Activated CD4-positive, alpha-beta T cell treated with anti-CD3 and anti-CD28 coated beads, Interleukin-2, amount 10 ng/mL, durations not matched to agents 24 days and 14 days (primary cell): ENCODE measurements around the gene CNTN4. TPM values are rescaled to one million over a fixed set of nuclear protein-coding genes. Genes with fewer than 3 reads are reported as not detected.

Experiments
- DNase-seq: peaks from one replicate; pipeline ENCODE4 v3.0.0; 2022
- H3K27ac Mint-ChIP-seq: one replicate; pipeline ENCODE4 v1.8.0; 2022; ENCODE audit warnings: mild to moderate bottlenecking, mixed read lengths
- H3K27me3 Mint-ChIP-seq: one replicate; pipeline ENCODE4 v1.8.0; 2022; ENCODE audit warnings: mixed read lengths
- H3K36me3 Mint-ChIP-seq: one replicate; pipeline ENCODE4 v1.8.0; 2022; ENCODE audit warnings: low read depth, mild to moderate bottlenecking, mixed read lengths
- H3K4me1 Mint-ChIP-seq: one replicate; pipeline ENCODE4 v1.8.0; 2021; ENCODE audit warnings: mixed read lengths
- H3K4me3 Mint-ChIP-seq: one replicate; pipeline ENCODE4 v1.8.0; 2022; ENCODE audit warnings: mild to moderate bottlenecking, moderate library complexity, mixed read lengths
- H3K9me3 Mint-ChIP-seq: one replicate; pipeline ENCODE4 v1.8.0; 2021; ENCODE audit warnings: mixed read lengths
- intact Hi-C: fragments of 100-400 bp; cut with micrococcal nuclease; formaldehyde crosslinking; loops from one replicate; pipeline ENCODE4 v1.15.1; 2023
- total RNA-seq: library from RNA; stranded (reverse); gene quantifications from 2 replicates; pipeline ENCODE4 v1.2.3, GENCODE V29; 2022

Gene CNTN4
- total RNA-seq, 1 donor from 2014 or later: not detected

DNA sequence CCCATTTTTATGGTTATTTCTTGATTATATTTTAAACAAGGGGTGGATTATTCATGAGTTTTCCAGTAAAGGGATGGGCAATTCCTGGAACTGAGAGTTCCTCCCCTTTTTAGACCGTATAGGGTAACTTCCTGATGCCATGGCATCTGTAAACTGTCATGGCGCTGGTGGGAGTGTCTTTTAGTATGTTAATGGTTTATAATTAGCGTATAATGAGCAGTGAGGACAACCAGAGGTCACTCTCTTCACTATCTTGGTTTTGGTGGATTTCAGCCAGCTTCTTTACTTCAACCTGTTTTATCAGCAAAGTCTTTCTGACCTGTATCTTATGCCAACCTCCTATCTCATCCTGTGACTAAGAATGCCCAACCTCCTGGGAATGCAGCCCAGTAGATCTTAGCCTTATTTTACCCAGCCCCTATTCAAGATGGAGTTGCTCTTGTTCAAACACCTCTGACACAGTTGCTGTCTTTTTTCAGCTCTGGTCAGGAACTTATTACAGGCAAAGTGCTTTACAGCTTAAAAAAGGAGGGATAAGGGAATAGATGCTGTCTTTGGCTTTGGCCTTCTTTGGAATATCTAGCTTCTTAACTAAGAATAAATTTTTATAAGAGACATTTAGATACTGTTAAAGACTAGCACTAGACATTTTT is 257.8 kb downstream of the CNTN4 start:
- Mint-ChIP-seq H3K36me3 (no peaks in the 10 kb centered on the region), H3K4me1 (no peaks in the 10 kb centered on the region), H3K27ac (no peak overlapping the region), H3K4me3 (no peak overlapping the region), H3K9me3 (no peaks in the 10 kb centered on the region), H3K27me3 (no peaks in the 10 kb centered on the region)
- intact Hi-C loops: no loop called here
- no peak for DNase-seq

GRCh38 chr3:2360815-2361214 is 262.1 kb downstream of the CNTN4 start:
- DNase-seq: no peak
- intact Hi-C loops: no loop called here
- no peak overlapping the region for H3K27ac Mint-ChIP-seq
- H3K4me1 Mint-ChIP-seq: no peaks in the 10 kb centered on the region
- no peaks in the 10 kb centered on the region for H3K36me3 Mint-ChIP-seq
- no peaks in the 10 kb centered on the region for H3K9me3 Mint-ChIP-seq
- H3K4me3 Mint-ChIP-seq: no peak overlapping the region
- H3K27me3 Mint-ChIP-seq: no peaks in the 10 kb centered on the region

GRCh38 chr3:2362122-2362521 is 263.5 kb downstream of the CNTN4 start:
- Mint-ChIP-seq H3K4me3 (no peak overlapping the region), H3K27ac (no peak overlapping the region), H3K9me3 (no peaks in the 10 kb centered on the region), H3K4me1 (no peaks in the 10 kb centered on the region), H3K27me3 (no peaks in the 10 kb centered on the region), H3K36me3 (no peaks in the 10 kb centered on the region)
- intact Hi-C loops: no loop called here
- no peak for DNase-seq

GRCh38 chr3:2363854-2364253 is 265.2 kb downstream of the CNTN4 start:
- H3K36me3 Mint-ChIP-seq: no peaks in the 10 kb centered on the region
- H3K4me1 Mint-ChIP-seq: no peaks in the 10 kb centered on the region
- no peaks in the 10 kb centered on the region for H3K27me3 Mint-ChIP-seq
- no peak overlapping the region for H3K4me3 Mint-ChIP-seq
- intact Hi-C loops: no loop called here
- no peaks in the 10 kb centered on the region for H3K9me3 Mint-ChIP-seq
- no peak overlapping the region for H3K27ac Mint-ChIP-seq
- no peak for DNase-seq

- Mint-ChIP-seq H3K4me1 (no peaks in the 10 kb centered on the region), H3K27me3 (no peaks in the 10 kb centered on the region), H3K9me3 (no peaks in the 10 kb centered on the region), H3K36me3 (no peaks in the 10 kb centered on the region), H3K27ac (no peak overlapping the region), H3K4me3 (no peak overlapping the region)
- intact Hi-C loops: no loop called here
- no peak for DNase-seq
Observed at GRCh38 chr3:2370317-2370716, 271.7 kb downstream of the CNTN4 start.

DNA sequence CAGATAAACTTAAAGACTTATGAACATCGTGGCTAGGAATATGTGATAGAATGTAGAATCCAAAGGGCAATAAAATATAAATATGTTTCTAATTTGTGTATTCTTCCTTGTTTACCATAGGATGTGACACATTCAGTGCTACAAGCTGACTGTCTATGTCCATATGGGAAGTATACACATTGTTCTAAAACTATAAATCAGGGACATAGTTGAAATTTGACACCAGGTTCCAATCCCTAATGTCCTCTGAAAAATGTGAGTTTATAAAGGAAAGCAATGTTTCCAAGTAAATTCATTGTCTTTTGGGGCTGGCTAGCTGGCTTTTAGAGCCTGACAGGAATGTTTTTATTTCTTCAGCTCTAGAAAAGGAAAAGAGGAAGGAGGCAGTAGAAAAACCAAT is 273.6 kb downstream of the CNTN4 start:
- Mint-ChIP-seq H3K4me1 (no peaks in the 10 kb centered on the region), H3K36me3 (no peaks in the 10 kb centered on the region), H3K4me3 (no peak overlapping the region), H3K27ac (no peak overlapping the region), H3K27me3 (no peaks in the 10 kb centered on the region), H3K9me3 (no peaks in the 10 kb centered on the region)
- intact Hi-C loops: no loop called here
- no peak for DNase-seq

DNA sequence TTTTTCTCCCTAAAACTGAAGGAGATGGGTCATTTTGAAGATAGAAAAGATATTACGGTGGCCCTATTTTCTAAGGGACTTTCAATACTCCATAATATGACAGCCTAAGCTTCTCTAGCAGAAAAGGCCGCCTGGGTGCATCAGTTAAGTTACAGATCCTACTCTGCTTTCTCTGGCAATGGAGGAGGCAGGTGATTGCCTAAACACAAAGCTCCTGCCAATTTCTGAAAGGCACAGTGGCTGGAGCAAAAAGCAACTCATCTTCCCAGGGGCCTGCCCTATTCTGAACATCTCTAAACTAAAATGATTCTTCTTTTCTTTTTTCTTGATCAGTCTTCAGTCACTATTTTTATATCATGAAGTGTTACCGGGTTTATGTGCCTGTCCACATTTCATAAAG is 276.7 kb downstream of the CNTN4 start:
- no peak overlapping the region for H3K27ac Mint-ChIP-seq
- no peak for DNase-seq
- no peak overlapping the region for H3K4me3 Mint-ChIP-seq
- H3K9me3 Mint-ChIP-seq: no peaks in the 10 kb centered on the region
- no peaks in the 10 kb centered on the region for H3K27me3 Mint-ChIP-seq
- H3K4me1 Mint-ChIP-seq: no peaks in the 10 kb centered on the region
- no peaks in the 10 kb centered on the region for H3K36me3 Mint-ChIP-seq
- intact Hi-C loops: no loop called here

GRCh38 chr3:2377281-2377680 is 278.6 kb downstream of the CNTN4 start:
- intact Hi-C loops: no loop called here
- H3K27ac Mint-ChIP-seq: no peak overlapping the region
- H3K36me3 Mint-ChIP-seq: no peaks in the 10 kb centered on the region
- H3K4me1 Mint-ChIP-seq: no peaks in the 10 kb centered on the region
- H3K27me3 Mint-ChIP-seq: no peaks in the 10 kb centered on the region
- H3K9me3 Mint-ChIP-seq: no peaks in the 10 kb centered on the region
- DNase-seq: no peak
- H3K4me3 Mint-ChIP-seq: no peak overlapping the region

DNA sequence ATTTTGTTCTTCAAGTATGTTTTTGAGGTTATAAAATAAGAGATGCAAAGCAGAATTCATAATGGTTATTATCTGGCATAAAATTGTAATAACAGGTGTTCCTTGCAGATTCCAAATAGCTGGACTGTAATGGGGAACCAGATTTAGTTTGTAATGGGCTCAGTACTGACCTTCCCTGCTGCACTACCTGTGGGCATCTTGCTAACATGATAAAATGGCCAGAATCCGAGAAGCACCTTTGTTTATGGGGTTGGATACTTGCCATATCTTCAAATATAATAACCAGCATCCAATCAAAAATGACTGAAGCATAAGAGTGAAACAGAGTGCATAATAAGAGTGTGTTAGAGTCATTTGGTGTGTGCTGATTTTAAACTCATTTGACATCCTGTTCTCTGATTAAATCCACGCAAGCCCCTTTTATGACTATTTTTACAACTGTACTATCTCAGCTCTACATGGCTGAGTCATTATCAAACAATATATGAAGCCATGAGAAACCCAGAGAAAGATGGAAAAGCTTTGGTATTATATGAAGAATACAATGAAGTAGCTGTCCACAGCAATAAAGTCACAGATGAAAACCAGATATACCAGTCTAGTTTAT is 292.4 kb downstream of the CNTN4 start:
- no peak for DNase-seq
- intact Hi-C loops: no loop called here
- Mint-ChIP-seq H3K36me3 (no peaks in the 10 kb centered on the region), H3K27ac (no peak overlapping the region), H3K4me3 (no peak overlapping the region), H3K27me3 (no peaks in the 10 kb centered on the region), H3K9me3 (no peaks in the 10 kb centered on the region), H3K4me1 (no peaks in the 10 kb centered on the region)

GRCh38 chr3:2391896-2392295 is 293.2 kb downstream of the CNTN4 start:
- H3K36me3 Mint-ChIP-seq: no peaks in the 10 kb centered on the region
- no peaks in the 10 kb centered on the region for H3K9me3 Mint-ChIP-seq
- no peaks in the 10 kb centered on the region for H3K27me3 Mint-ChIP-seq
- H3K4me1 Mint-ChIP-seq: no peaks in the 10 kb centered on the region
- DNase-seq: no peak
- no peak overlapping the region for H3K4me3 Mint-ChIP-seq
- intact Hi-C loops: no loop called here
- H3K27ac Mint-ChIP-seq: no peak overlapping the region

GRCh38 chr3:2392981-2393380 is 294.3 kb downstream of the CNTN4 start:
- intact Hi-C loops: no loop called here
- H3K4me3 Mint-ChIP-seq: no peak overlapping the region
- no peak for DNase-seq
- no peaks in the 10 kb centered on the region for H3K4me1 Mint-ChIP-seq
- no peaks in the 10 kb centered on the region for H3K36me3 Mint-ChIP-seq
- H3K27ac Mint-ChIP-seq: no peak overlapping the region
- H3K9me3 Mint-ChIP-seq: no peaks in the 10 kb centered on the region
- H3K27me3 Mint-ChIP-seq: no peaks in the 10 kb centered on the region

GRCh38 chr3:2415083-2415482 is 316.4 kb downstream of the CNTN4 start:
- Mint-ChIP-seq H3K9me3 (no peaks in the 10 kb centered on the region), H3K27ac (no peak overlapping the region), H3K36me3 (no peaks in the 10 kb centered on the region), H3K4me1 (no peaks in the 10 kb centered on the region), H3K27me3 (no peaks in the 10 kb centered on the region), H3K4me3 (no peak overlapping the region)
- intact Hi-C loops: no loop called here
- DNase-seq: no peak

DNA sequence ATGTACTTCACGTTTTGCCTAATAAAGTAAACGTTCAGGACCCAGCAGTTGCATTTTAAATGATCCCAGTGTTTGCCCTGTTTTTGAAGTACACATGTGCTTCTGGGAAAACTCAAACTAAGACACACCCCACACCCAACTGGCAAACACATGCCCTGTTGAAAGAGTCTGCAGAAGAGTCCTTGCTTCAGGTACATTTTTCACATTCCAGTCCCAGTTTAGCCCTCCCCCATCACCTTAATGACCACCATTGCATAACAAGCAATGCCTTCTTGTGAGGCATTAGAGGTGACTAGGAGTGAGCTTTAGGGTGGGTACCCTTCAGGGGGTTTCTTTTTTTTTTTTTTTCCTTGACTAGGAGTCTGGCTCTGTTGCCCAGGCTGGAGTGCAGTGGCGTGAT is 322.3 kb downstream of the CNTN4 start:
- no peaks in the 10 kb centered on the region for H3K4me1 Mint-ChIP-seq
- H3K4me3 Mint-ChIP-seq: no peak overlapping the region
- no peaks in the 10 kb centered on the region for H3K36me3 Mint-ChIP-seq
- DNase-seq: no peak
- intact Hi-C loops: no loop called here
- H3K9me3 Mint-ChIP-seq: peaks cover 6% of the 10 kb centered on the region
- H3K27me3 Mint-ChIP-seq: no peaks in the 10 kb centered on the region
- H3K27ac Mint-ChIP-seq: no peak overlapping the region

- no peak for DNase-seq
- H3K27me3 Mint-ChIP-seq: no peaks in the 10 kb centered on the region
Observed at GRCh38 chr3:2423143-2423542, 324.5 kb downstream of the CNTN4 start.

DNA sequence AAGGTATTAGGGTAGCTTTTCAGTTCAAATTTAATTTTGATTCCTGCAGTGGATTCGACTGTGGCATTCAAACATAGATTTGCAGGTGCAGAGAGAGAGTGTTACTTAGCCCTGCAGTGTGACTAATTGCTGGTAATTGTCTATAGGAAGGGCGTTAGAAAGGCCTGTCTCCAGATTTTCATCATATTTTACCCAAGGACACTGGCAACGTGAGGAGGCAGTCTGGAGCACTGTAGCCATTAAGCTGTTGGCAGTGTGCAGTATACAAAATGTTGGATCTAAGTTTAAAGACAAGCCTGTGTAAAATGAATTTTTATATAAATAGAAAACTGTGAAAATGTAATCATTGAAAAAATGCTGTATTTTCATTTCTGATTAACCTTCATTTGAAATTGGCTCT is 342.9 kb downstream of the CNTN4 start:
- Mint-ChIP-seq H3K4me1 (no peaks in the 10 kb centered on the region), H3K9me3 (no peaks in the 10 kb centered on the region), H3K27me3 (no peaks in the 10 kb centered on the region), H3K4me3 (no peak overlapping the region), H3K27ac (no peak overlapping the region), H3K36me3 (no peaks in the 10 kb centered on the region)
- DNase-seq: no peak
- intact Hi-C loops: no loop called here

More at GRCh38 chr3:2423143-2423542, 324.5 kb downstream of the CNTN4 start:
- H3K36me3 Mint-ChIP-seq: no peaks in the 10 kb centered on the region
- no peaks in the 10 kb centered on the region for H3K4me1 Mint-ChIP-seq
- no peak overlapping the region for H3K27ac Mint-ChIP-seq
- intact Hi-C loops: no loop called here
- no peak overlapping the region for H3K4me3 Mint-ChIP-seq
- H3K9me3 Mint-ChIP-seq: peaks cover 6% of the 10 kb centered on the region
